H1 (cell line): ENCODE results near the gene SCGB3A1. TPM values are rescaled to one million over a fixed set of nuclear protein-coding genes. Genes with fewer than 3 reads are reported as not detected.

Experiments
- CTCF ChIA-PET: fragments of 300-600 bp; sonication (Branson Sonifier 250); formaldehyde crosslinking; loops from one replicate; lab custom pipeline; 2021; ENCODE audit not compliant: partially characterized antibody; lab: Charles Lee
- POLR2A ChIA-PET: fragments of 300-600 bp; sonication (Branson Sonifier 250); formaldehyde crosslinking; loops from one replicate; lab custom pipeline; 2021; ENCODE audit warnings: inconsistent platforms; ENCODE audit not compliant: partially characterized antibody; lab: Charles Lee
- DNase-seq, 2 experiments: peaks; one replicate each; pipeline versions ENCODE4 v3.0.0 to v3.0.0-alpha.2; 2010 to 2022; ENCODE audit warnings: low spot score in 2 of 2, low read depth in 1 of 2, mixed read lengths in 1 of 2
- FAIRE-seq: peaks from 2 replicates; lab custom pipeline; 2011; peaks lifted over from hg19 to GRCh38; lab: Jason Lieb, UNC
- H2AFZ ChIP-seq: 2 replicates; pipeline ENCODE4 v1.8.1; 2012; ENCODE audit warnings: low read length, inconsistent platforms
- H2AK5ac ChIP-seq: 2 replicates; pipeline ENCODE4 v1.6.1; 2013; ENCODE audit warnings: low read depth, low read length
- H2BK120ac ChIP-seq: replicated peaks from 2 replicates; pipeline ENCODE3; 2013; ENCODE audit warnings: low read depth, low read length, inconsistent platforms
- H2BK12ac ChIP-seq: 2 replicates; pipeline ENCODE4 v1.6.1; 2013; ENCODE audit warnings: low read depth, low read length
- H2BK15ac ChIP-seq: 2 replicates; pipeline ENCODE4 v1.6.1; 2013; ENCODE audit warnings: low read length
- H2BK20ac ChIP-seq: 2 replicates; pipeline ENCODE4 v1.6.1; 2013; ENCODE audit warnings: low read length
- H2BK5ac ChIP-seq: 2 replicates; pipeline ENCODE4 v1.6.1; 2013; ENCODE audit warnings: low read depth, low read length
- H3K14ac ChIP-seq: 2 replicates; pipeline ENCODE4 v1.6.1; 2013; ENCODE audit warnings: inconsistent platforms; ENCODE audit not compliant: insufficient read length
- H3K18ac ChIP-seq: 2 replicates; pipeline ENCODE4 v1.6.1; 2013; ENCODE audit warnings: low read length; ENCODE audit errors: extremely low read depth
- H3K23ac ChIP-seq: 2 replicates; pipeline ENCODE4 v1.6.1; 2013; ENCODE audit warnings: inconsistent platforms; ENCODE audit not compliant: insufficient read length
- H3K23me2 ChIP-seq: 2 replicates; pipeline ENCODE4 v1.6.1; 2013; ENCODE audit warnings: low read depth, low read length
- H3K27ac ChIP-seq: 2 replicates; pipeline ENCODE4 v1.6.1; 2011; ENCODE audit warnings: low read depth, low read length, inconsistent platforms
- H3K27me3 ChIP-seq, 4 experiments: replicated peaks in 1 of 4; 1 replicate in 1 of 4; 2 replicates in 3 of 4; pipeline versions ENCODE4 v1.6.1 to v1.8.1; 2011 to 2013; ENCODE audit warnings: low read length in 3 of 4, mild to moderate bottlenecking in 3 of 4, inconsistent platforms in 2 of 4, mixed read lengths in 2 of 4, moderate library complexity in 1 of 4; ENCODE audit not compliant: control insufficient read depth in 3 of 4, insufficient read depth in 3 of 4; ENCODE audit errors: extremely low read depth in 1 of 4
- H3K36me3 ChIP-seq, 4 experiments: 2 replicates each; pipeline versions ENCODE4 v1.6.1 to v1.8.1; 2011 to 2013; ENCODE audit warnings: mild to moderate bottlenecking in 4 of 4, low read length in 3 of 4, moderate library complexity in 2 of 4, control low read depth in 1 of 4, inconsistent platforms in 1 of 4; ENCODE audit not compliant: insufficient read depth in 4 of 4, control insufficient read depth in 2 of 4
- H3K4ac ChIP-seq: replicated peaks from 2 replicates; pipeline ENCODE3; 2013; ENCODE audit warnings: low read length, low read depth, mixed read lengths, inconsistent platforms; ENCODE audit not compliant: insufficient read length
- H3K4me1 ChIP-seq, 4 experiments: replicated peaks in 1 of 4; 1 replicate in 1 of 4; 2 replicates in 3 of 4; pipeline versions ENCODE4 v1.6.1 to v1.8.1; 2011 to 2013; ENCODE audit warnings: low read length in 3 of 4, inconsistent platforms in 2 of 4, mixed read lengths in 1 of 4; ENCODE audit not compliant: insufficient read depth in 4 of 4, control insufficient read depth in 3 of 4
- H3K4me2 ChIP-seq, 2 experiments: 2 replicates each; pipeline versions ENCODE4 v1.6.1 to v1.8.1; 2011 to 2013; ENCODE audit warnings: low read depth in 2 of 2, low read length in 2 of 2, control low read depth in 1 of 2, inconsistent platforms in 1 of 2, mild to moderate bottlenecking in 1 of 2; ENCODE audit not compliant: insufficient read depth in 1 of 2
- H3K4me3 ChIP-seq, 4 experiments: fragments of 200-600, 300-600 bp in 1 of 4; sonication (generic), shearing (Covaris generic), sonication (Bioruptor Twin) in 1 of 4; 2 replicates each; pipeline versions ENCODE4 v1.5.1 to v1.8.1; 2011 to 2016; ENCODE audit warnings: low read length in 4 of 4, low read depth in 3 of 4, control low read depth in 2 of 4, inconsistent platforms in 2 of 4, mild to moderate bottlenecking in 2 of 4, mixed read lengths in 1 of 4, moderate library complexity in 1 of 4; ENCODE audit not compliant: insufficient read depth in 2 of 4; ENCODE audit errors: extremely low read depth in 1 of 4
- H3K56ac ChIP-seq: replicated peaks from 2 replicates; pipeline ENCODE3; 2013; ENCODE audit warnings: low read depth, mild to moderate bottlenecking, mixed read lengths, low read length, inconsistent platforms; ENCODE audit not compliant: insufficient read length
- H3K79me1 ChIP-seq: 2 replicates; pipeline ENCODE4 v1.6.1; 2013; ENCODE audit warnings: low read depth, low read length, control low read depth
- H3K79me2 ChIP-seq, 2 experiments: 2 replicates each; pipeline versions ENCODE4 v1.6.1 to v1.8.1; 2012 to 2013; ENCODE audit warnings: low read length in 2 of 2, mild to moderate bottlenecking in 2 of 2, inconsistent platforms in 1 of 2; ENCODE audit not compliant: insufficient read depth in 2 of 2, control insufficient read depth in 1 of 2
- H3K9ac ChIP-seq, 4 experiments: replicated peaks in 1 of 4; 1 replicate in 1 of 4; 2 replicates in 3 of 4; pipeline versions ENCODE4 v1.6.1 to v1.8.1; 2011 to 2013; ENCODE audit warnings: low read depth in 3 of 4, low read length in 3 of 4, control low read depth in 2 of 4, mild to moderate bottlenecking in 2 of 4, moderate library complexity in 2 of 4, inconsistent platforms in 1 of 4; ENCODE audit errors: extremely low read depth in 1 of 4
- H3K9me3 ChIP-seq, 2 experiments: 2 replicates each; pipeline versions ENCODE4 v1.6.1 to v1.8.1; 2012 to 2013; ENCODE audit warnings: mild to moderate bottlenecking in 2 of 2, moderate library complexity in 2 of 2, control low read depth in 1 of 2, inconsistent platforms in 1 of 2, low read depth in 1 of 2, low read length in 1 of 2, mixed read lengths in 1 of 2; ENCODE audit not compliant: insufficient read depth in 2 of 2
- H4K20me1 ChIP-seq, 2 experiments: replicated peaks in 1 of 2; 2 replicates each; pipeline versions ENCODE3 to v1.8.1; 2011 to 2013; ENCODE audit warnings: inconsistent platforms in 2 of 2, low read length in 2 of 2, mild to moderate bottlenecking in 1 of 2; ENCODE audit not compliant: insufficient read depth in 2 of 2, control insufficient read depth in 1 of 2
- H4K5ac ChIP-seq: 2 replicates; pipeline ENCODE4 v1.6.1; 2013; ENCODE audit warnings: low read length, low read depth, mixed read lengths, inconsistent platforms; ENCODE audit not compliant: insufficient read length
- H4K8ac ChIP-seq: 2 replicates; pipeline ENCODE4 v1.8.0; 2013; ENCODE audit warnings: mild to moderate bottlenecking, moderate library complexity, low read length, inconsistent platforms; ENCODE audit not compliant: insufficient read depth; ENCODE audit errors: extremely low read depth
- H4K91ac ChIP-seq: replicated peaks from 2 replicates; pipeline ENCODE3; 2013; ENCODE audit warnings: low read length, mixed read lengths, inconsistent platforms; ENCODE audit not compliant: insufficient read length
- ASH2L ChIP-seq: fragments of 200-600, 300-600 bp; sonication (generic); IDR thresholded peaks from one replicate; pipeline ENCODE4 v1.7.1; 2017; ENCODE audit warnings: low read length
- CHD1 ChIP-seq: IDR thresholded peaks from 2 replicates; pipeline ENCODE4 v1.6.1; 2012; ENCODE audit warnings: low read depth, low read length, improper control_type of control experiment
- GABPA ChIP-seq: IDR thresholded peaks from 2 replicates; pipeline ENCODE4 v1.6.1; 2011; ENCODE audit warnings: mild to moderate bottlenecking, low read length, moderate library complexity, borderline replicate concordance; ENCODE audit not compliant: insufficient read depth
- MAFK ChIP-seq: IDR thresholded peaks from 2 replicates; pipeline ENCODE4 v1.6.1; 2012; ENCODE audit warnings: low read depth, mild to moderate bottlenecking, improper control_type of control experiment, low read length
- NANOG ChIP-seq: IDR thresholded peaks from 2 replicates; pipeline ENCODE4 v1.6.1; 2011; ENCODE audit warnings: low read length, low read depth, mild to moderate bottlenecking, inconsistent platforms; ENCODE audit not compliant: insufficient read depth, poor library complexity, severe bottlenecking
- POLR2A ChIP-seq, 2 experiments: IDR thresholded peaks; 1 replicate in 1 of 2; 2 replicates in 1 of 2; pipeline ENCODE4 v1.6.1; 2011; ENCODE audit warnings: low read depth in 2 of 2, low read length in 2 of 2, mild to moderate bottlenecking in 2 of 2; ENCODE audit errors: control extremely low read depth in 1 of 2
- SP1 ChIP-seq: IDR thresholded peaks from 2 replicates; pipeline ENCODE4 v1.6.1; 2011; ENCODE audit warnings: low read depth, low read length
- ZNF274 ChIP-seq: IDR thresholded peaks from 2 replicates; pipeline ENCODE4 v1.7.0; 2012; ENCODE audit warnings: low read length, borderline replicate concordance; ENCODE audit errors: extremely low read depth
- WGBS, 2 experiments: shearing (Covaris generic) in 1 of 2; methylation state at CpG; one replicate each; pipeline versions ENCODE4 v1.1.6 to v1.1.7; 2013 to 2015; ENCODE audit warnings: low lambda C conversion rate in 2 of 2, mixed read lengths in 2 of 2, inconsistent platforms in 1 of 2, low coverage in 1 of 2, missing lambda C conversion rate in 1 of 2; ENCODE audit not compliant: insufficient replicate concordance in 2 of 2, insufficient coverage in 1 of 2, insufficient read length in 1 of 2; ENCODE audit errors: extremely low coverage in 1 of 2, missing lambda C conversion rate in 1 of 2; 5-methylcytosine and 5-hydroxymethylcytosine counted together
- polyA plus RNA-seq, 7 experiments: library from polyadenylated mRNA; depleted of rRNA in 3 of 7; stranded (reverse) in 5 of 7; unstranded in 2 of 7; fragments of >200 nt in 5 of 7; fragments of 200-250 nt in 2 of 7; gene quantifications; 1 replicate in 5 of 7; 2 replicates in 1 of 7; 4 replicates in 1 of 7; pipeline versions ENCODE4 v1.2.1 to v1.2.3, GENCODE V29; 2011 to 2013; ENCODE audit warnings: missing spikeins in 2 of 7, mixed read lengths in 2 of 7
- total RNA-seq: library from RNA; stranded (reverse); fragmentation: NEBNext Ultra II Directional; extraction: Animal tissue kit (Norgen Biotek cat#: 25700); gene quantifications from 2 replicates; pipeline ENCODE4 v1.2.1, GENCODE V29; 2021

Gene SCGB3A1
- total and polyA plus RNA-seq, 2 of the 8 experiments (the other 6 are each of a cell fraction or from before 2014, with no cell fraction given), result 0.20 TPM; not detected in 1

GRCh38 chr5:180548563-180548962 is 42.7 kb downstream of the SCGB3A1 start:
- WGBS, 2 experiments, result 91% methylated on average over 3 of the region's 3 CpGs; no CpG with 5 or more reads in 1 of the 2 experiments
- Histone ChIP-seq H2AK5ac (no peak overlapping the region), H3K79me2 (peaks cover 6 to 67% of the 10 kb centered on the region in 2 experiments; a peak in 3 of 4 replicates), H3K27ac (no peak overlapping the region), H2AFZ (no peak overlapping the region), H3K27me3 (no peaks in the 10 kb centered on the region), H3K36me3 (peaks cover 0 to 34% (median 10%) of the 10 kb centered on the region in 4 experiments; a peak in 6 of 8 replicates), H3K4ac (no peak overlapping the region), H3K4me2 (no peak overlapping the region), H4K5ac (no peak overlapping the region), H3K18ac (no peak overlapping the region), H3K79me1 (peaks cover 4% of the 10 kb centered on the region; the same call in 1 of the 2 replicates), H3K9ac (no peak overlapping the region), H2BK120ac (no peak overlapping the region), H3K4me3 (no peak overlapping the region), H4K91ac (no peak overlapping the region), H3K9me3 (no peaks in the 10 kb centered on the region), H3K56ac (no peak overlapping the region), H3K14ac (no peak overlapping the region), H2BK12ac (no peak overlapping the region), H4K8ac (no peak overlapping the region), H2BK20ac (no peak overlapping the region), H2BK15ac (no peak overlapping the region), H2BK5ac (no peak overlapping the region), H4K20me1 (peaks cover 0 to 2% of the 10 kb centered on the region in 2 experiments), H3K4me1 (no peaks in the 10 kb centered on the region), H3K23me2 (no peaks in the 10 kb centered on the region), H3K23ac (no peak overlapping the region)
- POLR2A ChIA-PET, result interaction anchor here (0.7 kb wide), 1 partner anchor 9 kb away, joined by 3 read pairs; no protein-coding TSS in a partner anchor
- no peak for DNase-seq
- CTCF ChIA-PET, result no interaction called here
- no peak for FAIRE-seq
- TF ChIP-seq ASH2L (no peak), POLR2A (IDR thresholded peaks at IDR 0.05; ENCODE audit: control extremely low read depth in 1 of 2, low read depth in 2 of 2, low read length in 2 of 2) (no peak), SP1 (no peak), NANOG (no peak), CHD1 (no peak), ZNF274 (no peak), GABPA (no peak), MAFK (peak; percentile 34; the same call in 1 of the 2 replicates)
